GM18505 (cell line): ENCODE data around the gene PLEKHG4B.

Source experiments
- ATAC-seq: cut with Tn5 transposase; IDR thresholded peaks from one replicate; pipeline ENCODE4 v1.9.1; 2021; ENCODE audit not compliant: unreplicated experiment
- POLR2A ChIP-seq: IDR thresholded peaks from 4 replicates; pipeline ENCODE4 v1.6.1; 2011; ENCODE audit warnings: borderline replicate concordance; ENCODE audit not compliant: insufficient read depth, insufficient read length; ENCODE audit errors: extremely low read depth

PLEKHG4B gene

DNA sequence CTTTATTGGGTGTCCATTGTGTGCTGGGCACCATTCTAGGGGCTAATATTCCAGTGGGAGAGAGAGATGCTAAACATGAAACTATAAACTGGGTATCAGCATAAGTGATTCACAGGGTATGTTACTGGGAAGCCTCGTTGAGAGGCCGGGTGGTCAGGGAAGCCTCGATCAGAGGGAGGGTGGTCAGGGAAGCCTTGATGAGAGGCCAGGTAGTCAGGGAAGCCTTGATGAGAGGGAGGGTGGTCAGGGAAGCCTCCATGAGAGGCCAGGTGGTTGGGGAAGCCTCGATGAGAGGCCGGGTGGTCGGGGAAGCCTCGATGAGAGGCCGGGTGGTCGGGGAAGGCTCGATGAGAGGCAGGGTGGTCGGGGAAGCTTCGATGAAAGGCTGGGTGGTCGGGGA is 8.9 kb upstream of the PLEKHG4B start:
- no peak for TF ChIP-seq POLR2A
- no peak for ATAC-seq

GRCh38 chr5:85334-85995 is 6.5 kb upstream of the PLEKHG4B start:
- no peak for ATAC-seq

DNA sequence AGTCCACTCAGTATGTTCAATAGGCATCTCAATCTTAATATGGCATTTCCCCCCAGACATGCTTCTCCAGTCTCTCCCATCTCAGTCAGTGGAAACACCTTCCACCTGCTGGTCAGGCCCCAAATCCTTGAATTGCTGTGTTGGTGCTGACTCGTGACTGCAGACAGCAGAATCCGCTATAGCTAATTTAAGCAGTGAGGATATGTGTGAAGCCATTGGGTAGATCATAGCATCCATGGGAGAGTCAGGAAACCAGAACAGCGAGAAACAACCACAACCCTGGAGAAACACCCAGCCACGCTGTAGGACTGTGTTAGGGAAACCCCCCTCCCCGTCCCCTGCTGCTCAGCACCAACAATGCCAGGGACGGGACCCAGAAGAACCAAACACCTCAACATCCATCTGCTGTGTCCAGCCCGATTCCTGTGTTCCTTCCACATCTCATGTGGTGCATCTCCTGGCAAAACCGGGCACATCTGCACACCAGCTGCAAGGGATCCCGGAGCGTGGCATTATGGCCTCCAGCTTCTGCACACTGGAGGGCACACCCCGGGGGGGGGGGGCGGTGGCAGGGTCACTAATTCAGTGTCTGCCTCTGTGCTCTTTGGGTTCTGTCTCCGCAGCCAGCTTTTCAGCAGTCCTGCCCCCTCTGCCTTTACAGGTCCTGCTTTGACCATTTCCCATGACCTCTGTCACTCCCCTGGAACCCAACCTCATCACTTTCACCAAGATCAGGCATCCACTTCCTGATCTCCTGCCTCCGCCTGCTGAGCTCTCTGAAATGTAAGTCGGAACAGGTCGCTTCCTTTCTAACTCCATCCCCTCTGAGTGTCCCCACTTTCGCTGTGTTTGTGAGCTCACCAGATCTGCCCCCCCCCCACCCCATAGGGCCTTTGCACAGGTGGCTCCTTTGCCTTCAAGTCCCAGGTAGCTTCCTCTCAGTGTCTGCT is 2.4 kb upstream of the PLEKHG4B start:
- no peak for TF ChIP-seq POLR2A
- ATAC-seq = no peak

More at GRCh38 chr5:85334-85995, 6.5 kb upstream of the PLEKHG4B start:
- TF ChIP-seq POLR2A = no peak

- no peak for TF ChIP-seq POLR2A
- ATAC-seq = no peak
Measured at GRCh38 chr5:90590-91547, 1.1 kb upstream of the PLEKHG4B start.

DNA sequence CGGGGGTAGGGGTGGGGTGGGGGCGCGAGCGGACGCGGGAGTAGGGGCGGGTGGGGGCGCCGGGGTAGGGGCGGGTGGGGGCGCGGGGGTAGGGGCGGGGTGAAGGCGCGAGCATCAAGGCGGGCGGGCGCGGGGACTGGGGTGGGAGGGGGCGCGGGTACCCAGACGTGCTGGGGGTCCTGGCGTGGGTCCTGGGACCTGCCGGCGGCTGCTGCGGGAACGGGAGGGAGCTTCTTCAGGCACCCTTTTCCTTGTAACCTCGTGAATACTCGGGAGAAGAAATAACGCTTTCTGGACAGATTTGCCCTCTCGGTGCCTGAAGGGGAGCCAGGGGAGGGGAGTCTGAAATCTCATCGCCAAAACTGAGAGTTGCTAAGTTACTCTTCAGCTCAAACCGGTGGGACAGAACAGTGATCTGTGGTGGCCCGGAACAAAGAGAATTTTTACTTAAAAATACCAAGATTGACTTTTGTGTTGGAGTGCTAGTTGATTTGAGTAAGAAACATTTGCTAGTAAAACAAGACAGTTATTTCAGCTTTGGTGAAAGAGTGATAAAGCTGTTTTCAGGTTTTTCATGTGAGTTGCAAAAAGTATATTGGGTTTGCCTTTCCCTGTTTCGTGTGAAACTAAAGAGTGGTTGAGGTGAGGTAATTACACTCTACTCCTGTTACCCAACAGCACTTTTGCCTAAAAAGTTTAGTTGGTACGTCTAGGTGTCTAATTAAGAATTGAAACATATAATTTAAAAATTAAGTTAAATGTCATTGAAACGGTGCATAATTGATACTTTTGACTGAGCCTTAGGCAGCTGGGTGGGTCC is 643 bp downstream of the PLEKHG4B start:
- no peak for ATAC-seq
- no peak for TF ChIP-seq POLR2A

- ATAC-seq = no peak
- TF ChIP-seq POLR2A = no peak
Measured at GRCh38 chr5:93221-93980, 1.4 kb downstream of the PLEKHG4B start.

DNA sequence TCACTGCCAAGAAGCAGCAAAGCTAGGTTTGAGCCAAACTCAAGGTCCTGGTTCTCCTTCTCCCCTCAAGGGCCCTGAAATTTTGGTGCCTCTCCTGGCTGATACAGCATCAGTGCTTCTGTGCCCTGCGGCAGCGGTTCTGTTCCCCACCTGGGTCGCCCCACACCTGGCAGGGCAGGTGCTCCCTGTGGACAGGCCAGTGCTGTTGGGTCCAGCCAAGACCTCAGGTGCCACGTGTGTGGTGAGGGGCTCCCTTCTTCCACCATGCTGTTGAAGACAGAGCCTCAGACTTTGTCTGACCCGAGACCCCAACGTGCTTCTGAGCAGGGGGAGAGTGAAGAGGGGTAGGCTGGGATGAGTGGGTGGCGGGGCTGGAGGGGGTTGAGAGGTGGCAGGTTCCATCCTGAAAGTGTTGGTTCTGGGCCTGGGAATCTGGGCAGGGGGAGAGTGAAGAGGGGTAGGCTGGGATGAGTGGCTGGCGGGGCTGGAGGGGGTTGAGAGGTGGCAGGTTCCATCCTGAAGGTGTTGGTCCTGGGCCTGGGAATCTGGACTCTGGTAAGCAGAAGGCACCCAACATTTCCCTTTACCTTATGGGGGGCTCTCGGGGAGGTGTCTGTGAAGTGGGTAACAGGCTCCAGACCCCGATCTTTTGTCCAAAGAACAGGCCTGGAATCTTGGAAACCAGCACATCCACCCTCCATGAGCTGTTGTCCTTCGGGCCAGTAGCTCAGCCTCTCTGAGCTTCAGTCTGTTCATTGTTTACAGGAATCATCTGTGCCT is 2.3 kb downstream of the PLEKHG4B start:
- no peak for ATAC-seq
- no peak for TF ChIP-seq POLR2A

DNA sequence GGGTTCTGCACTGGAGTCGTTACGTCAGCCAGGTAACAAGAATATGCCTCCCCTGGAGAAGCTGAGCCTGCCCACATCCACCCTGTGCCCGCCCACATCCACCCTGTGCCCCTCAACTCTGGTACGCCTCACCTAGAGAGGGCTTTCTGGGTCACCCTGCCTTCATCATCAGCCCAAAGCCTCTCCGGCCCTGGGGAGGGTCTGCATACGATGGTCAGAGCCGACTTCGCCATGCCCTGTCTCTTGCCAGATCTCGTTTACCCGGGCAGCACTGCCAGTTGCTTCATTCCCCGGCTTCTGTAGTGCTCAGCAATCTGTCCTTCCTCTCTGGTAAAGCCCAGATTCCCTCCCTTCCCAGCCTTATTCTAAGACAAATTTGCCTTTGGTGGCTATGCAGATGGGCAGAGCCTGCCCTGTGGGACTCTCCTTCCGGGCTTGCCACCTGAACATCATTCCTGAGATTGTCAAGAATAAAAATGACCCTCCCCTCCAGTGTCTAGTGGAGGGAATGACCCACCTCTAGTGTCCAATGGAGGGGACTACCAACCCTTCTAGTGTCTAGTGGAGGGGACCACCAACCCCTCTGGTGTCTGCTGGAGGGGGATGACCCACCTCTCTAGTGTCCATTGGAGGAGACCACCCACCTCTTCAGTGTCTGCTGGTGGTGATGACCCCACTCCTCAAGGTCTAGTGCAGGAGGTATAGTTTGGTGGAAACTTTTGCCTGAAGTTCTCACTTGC is 3.4 kb downstream of the PLEKHG4B start:
- no peak for TF ChIP-seq POLR2A
- ATAC-seq = no peak

- ATAC-seq = no peak
- TF ChIP-seq POLR2A = no peak
Measured at GRCh38 chr5:96976-97660, 5.2 kb downstream of the PLEKHG4B start.

- no peak for ATAC-seq
- TF ChIP-seq POLR2A = no peak
Measured at GRCh38 chr5:99815-100214, 7.8 kb downstream of the PLEKHG4B start.
